GM19351 (cell line): ENCODE measurements around the gene PKDREJ.

Experiments used
- ATAC-seq: cut with Tn5 transposase; IDR thresholded peaks from one replicate; pipeline ENCODE4 v1.9.1; 2021; ENCODE audit warnings: mild to moderate bottlenecking, moderate library complexity; ENCODE audit not compliant: unreplicated experiment

PKDREJ gene

GRCh38 chr22:46239261-46240048 is 23.7 kb downstream of the PKDREJ start:
- ATAC-seq = no peak

- ATAC-seq = no peak
Observed at GRCh38 chr22:46238541-46238940, 24.6 kb downstream of the PKDREJ start.

GRCh38 chr22:46237453-46238124 is 25.6 kb downstream of the PKDREJ start:
- ATAC-seq = no peak

GRCh38 chr22:46234969-46235368 is 28.2 kb downstream of the PKDREJ start:
- no peak for ATAC-seq

GRCh38 chr22:46233231-46233630 is 29.9 kb downstream of the PKDREJ start:
- ATAC-seq = no peak

GRCh38 chr22:46230262-46230901 is 32.8 kb downstream of the PKDREJ start:
- no peak for ATAC-seq

- no peak for ATAC-seq
Observed at GRCh38 chr22:46229701-46230100, 33.4 kb downstream of the PKDREJ start.

- no peak for ATAC-seq
Observed at GRCh38 chr22:46226577-46226976, 36.6 kb downstream of the PKDREJ start.

GRCh38 chr22:46225631-46226030 is 37.5 kb downstream of the PKDREJ start:
- ATAC-seq = no peak

GRCh38 chr22:46224898-46225290 is 38.2 kb downstream of the PKDREJ start:
- ATAC-seq = no peak

- ATAC-seq = no peak
Observed at GRCh38 chr22:46224044-46224897, 38.9 kb downstream of the PKDREJ start.

GRCh38 chr22:46220921-46221320 is 42.2 kb downstream of the PKDREJ start:
- ATAC-seq = no peak

GRCh38 chr22:46219636-46220035 is 43.5 kb downstream of the PKDREJ start:
- no peak for ATAC-seq

- no peak for ATAC-seq
Observed at GRCh38 chr22:46214616-46215015, 48.5 kb downstream of the PKDREJ start.

GRCh38 chr22:46214149-46214548 is 49.0 kb downstream of the PKDREJ start:
- no peak for ATAC-seq

GRCh38 chr22:46213052-46213451 is 50.1 kb downstream of the PKDREJ start:
- ATAC-seq = no peak

- ATAC-seq = no peak
Observed at GRCh38 chr22:46212195-46212594, 50.9 kb downstream of the PKDREJ start.

GRCh38 chr22:46209262-46209661 is 53.9 kb downstream of the PKDREJ start:
- no peak for ATAC-seq
